GM12892 (cell line): ENCODE measurements around the gene DENND1A.

Experiments used
- POLR2A ChIP-seq: IDR thresholded peaks from 2 replicates; pipeline ENCODE4 v1.6.1; 2011; ENCODE audit warnings: low read depth, low read length, control low read depth
- POLR2AphosphoS5 ChIP-seq: IDR thresholded peaks from 2 replicates; pipeline ENCODE4 v1.6.1; 2011; ENCODE audit warnings: low read depth, low read length, control low read depth
- TAF1 ChIP-seq: IDR thresholded peaks from 2 replicates; pipeline ENCODE4 v1.6.1; 2011; ENCODE audit warnings: low read depth, mild to moderate bottlenecking, control low read depth, low read length, borderline replicate concordance

- no peak for TF ChIP-seq POLR2A
- TF ChIP-seq TAF1, result no peak
- no peak for TF ChIP-seq POLR2AphosphoS5
These were observed 8.5 kb upstream of the DENND1A start for GRCh38 chr9:123938401-123938800.
